HG03432 (cell line): ENCODE data around the gene AKAP6.
"Not testable (repeated sequence)": the region's sequence is repeated elsewhere in the genome, so short reads cannot be mapped to it uniquely, and the experiment has no call there.

Source experiments
- ATAC-seq: cut with Tn5 transposase; IDR thresholded peaks from one replicate; pipeline ENCODE4 v1.9.1; 2021; ENCODE audit warnings: mild to moderate bottlenecking, moderate library complexity; ENCODE audit not compliant: unreplicated experiment

The AKAP6 gene

GRCh38 chr14:32436993-32437392, 107.9 kb downstream of the AKAP6 start:
- ATAC-seq = no peak

GRCh38 chr14:32438517-32438916, 109.4 kb downstream of the AKAP6 start:
- no peak for ATAC-seq

GRCh38 chr14:32443890-32444661, 115.0 kb downstream of the AKAP6 start:
- no peak for ATAC-seq

DNA sequence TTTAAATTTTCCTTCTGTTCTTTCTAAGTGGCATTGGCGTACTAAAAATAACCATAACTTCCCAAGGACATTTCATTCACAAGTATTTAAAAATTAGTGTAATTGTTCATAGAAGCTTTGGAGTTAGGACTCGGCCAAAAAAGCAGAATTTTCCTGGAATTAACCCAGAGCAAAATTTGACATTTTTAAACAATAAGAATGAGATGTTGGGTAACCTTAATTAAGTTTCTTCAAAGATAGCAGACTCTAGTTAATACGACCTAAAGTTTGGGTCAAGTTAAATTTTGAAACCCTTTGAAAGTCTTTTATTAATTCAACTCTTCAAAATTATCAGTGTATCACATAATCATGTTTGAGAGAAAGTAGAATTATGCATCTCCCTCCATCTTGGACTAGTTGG, 118.3 kb downstream of the AKAP6 start:
- no peak for ATAC-seq

DNA sequence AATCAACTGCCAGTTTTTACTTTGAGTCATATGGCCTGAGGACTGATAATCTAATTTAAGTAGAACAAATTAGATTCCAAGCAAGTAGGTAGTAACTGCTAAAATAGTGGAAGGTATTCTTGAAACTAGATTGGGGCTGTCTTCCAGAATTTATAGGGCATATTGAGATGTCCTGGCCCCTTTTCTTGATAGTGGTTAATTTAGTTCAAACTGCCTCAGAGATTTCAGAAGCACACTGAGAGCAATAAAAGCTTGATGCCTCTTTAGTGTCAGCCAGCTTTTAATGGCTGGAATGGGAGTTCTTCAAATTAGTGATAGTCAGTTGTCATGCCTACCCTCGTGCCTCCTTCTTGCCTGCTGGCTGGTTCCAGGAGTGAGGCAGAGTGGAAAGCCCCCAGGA, 120.5 kb downstream of the AKAP6 start:
- no peak for ATAC-seq

GRCh38 chr14:32450919-32451675, 122.0 kb downstream of the AKAP6 start:
- ATAC-seq = no peak

- no peak for ATAC-seq
These were observed 125.0 kb downstream of the AKAP6 start for GRCh38 chr14:32453857-32454810.

DNA sequence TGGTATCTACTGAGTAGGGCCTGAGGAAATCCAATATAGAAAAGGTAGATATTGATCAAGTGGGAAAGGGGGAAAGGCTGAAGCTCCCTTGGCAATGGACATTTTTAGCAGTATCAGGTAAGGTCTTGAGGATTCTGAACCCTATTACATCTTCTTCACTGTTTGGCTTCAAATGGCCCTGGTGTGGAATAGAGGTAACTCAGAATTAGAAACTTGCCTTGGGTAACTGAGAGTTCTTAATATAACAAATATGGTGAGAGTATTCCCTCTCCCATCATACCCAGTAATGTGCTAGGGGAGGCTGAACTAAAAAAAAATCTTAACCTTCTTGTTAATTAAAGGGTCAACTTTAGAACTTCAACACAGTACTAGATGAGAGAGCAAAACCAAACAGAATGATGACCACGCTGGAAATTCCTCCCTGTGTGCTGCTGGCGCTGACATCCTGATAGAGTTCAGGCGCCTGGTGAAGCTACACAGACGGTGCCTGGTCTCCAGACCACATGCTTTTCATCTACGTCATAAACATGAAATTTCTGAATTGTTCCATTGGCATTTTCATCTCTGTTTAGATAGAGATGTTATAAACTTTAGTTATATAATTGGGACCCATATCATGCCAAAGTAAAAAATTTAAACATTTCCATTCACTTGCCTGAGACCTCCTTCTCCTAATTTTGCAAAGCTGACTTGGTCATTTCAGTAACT, 128.3 kb downstream of the AKAP6 start:
- ATAC-seq = no peak

GRCh38 chr14:32458720-32459119, 129.6 kb downstream of the AKAP6 start:
- no peak for ATAC-seq

DNA sequence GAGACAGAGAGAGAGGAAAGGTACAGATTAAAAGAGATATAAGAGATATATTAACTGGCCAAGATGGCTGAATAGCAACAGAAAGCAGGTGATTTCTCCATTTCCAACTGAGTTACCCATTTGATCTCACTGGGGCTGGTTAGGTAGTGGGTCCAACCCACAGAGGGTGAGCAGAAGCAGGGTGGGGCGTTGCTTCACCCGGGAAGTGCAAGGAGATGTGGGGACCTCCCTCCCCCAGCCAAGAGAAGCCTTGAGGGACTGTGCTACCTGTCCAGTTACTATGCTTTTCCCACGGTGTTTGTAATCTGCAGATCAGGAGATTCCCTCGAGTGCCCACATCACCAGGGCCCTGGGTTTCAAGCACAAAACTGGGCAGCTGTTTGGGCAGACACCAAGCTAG, 131.2 kb downstream of the AKAP6 start:
- ATAC-seq = no peak

DNA sequence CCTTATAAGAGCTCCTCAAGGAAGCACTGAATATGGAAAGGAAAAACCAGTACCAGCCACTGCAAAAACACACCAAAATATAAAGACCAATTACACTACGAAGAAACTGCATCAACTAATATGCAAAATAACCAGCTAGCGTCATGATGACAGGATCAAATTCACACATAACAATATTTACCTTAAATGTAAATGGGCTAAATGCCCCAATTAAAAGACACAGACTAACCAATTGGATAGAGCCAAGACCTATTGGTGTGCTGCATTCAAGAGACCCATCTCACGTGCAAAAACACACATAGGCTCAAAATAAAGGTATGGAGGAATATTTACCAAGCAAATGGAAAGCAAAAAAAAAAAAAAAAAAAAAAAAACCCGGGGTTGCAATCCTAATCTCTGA, 133.5 kb downstream of the AKAP6 start:
- ATAC-seq = not testable (repeated sequence)

- no peak for ATAC-seq
These were observed 139.9 kb downstream of the AKAP6 start for GRCh38 chr14:32468955-32469354.

- no peak for ATAC-seq
These were observed 140.5 kb downstream of the AKAP6 start for GRCh38 chr14:32469388-32470160.

GRCh38 chr14:32470161-32470715, 141.1 kb downstream of the AKAP6 start:
- no peak for ATAC-seq

GRCh38 chr14:32471181-32471580, 142.1 kb downstream of the AKAP6 start:
- ATAC-seq = no peak

DNA sequence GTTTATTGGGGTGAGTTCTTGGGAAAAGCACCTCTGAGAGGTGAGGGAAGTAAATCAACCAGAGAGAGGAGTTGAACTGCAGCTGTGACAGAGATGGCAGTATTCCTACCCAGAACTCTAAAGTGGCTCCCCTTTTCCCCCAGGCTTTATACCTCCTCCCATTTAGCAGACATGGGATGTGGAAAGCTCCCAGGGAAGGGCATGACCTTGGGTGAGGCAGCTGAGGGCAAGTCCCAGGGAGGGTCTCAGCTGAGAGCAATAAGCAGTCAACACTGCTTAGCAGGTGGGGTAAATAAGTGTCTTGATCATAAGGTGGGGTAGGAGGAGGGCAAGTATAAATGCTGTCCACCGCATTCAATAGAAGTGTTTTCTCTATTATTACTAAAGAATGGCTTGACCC, 143.0 kb downstream of the AKAP6 start:
- no peak for ATAC-seq

DNA sequence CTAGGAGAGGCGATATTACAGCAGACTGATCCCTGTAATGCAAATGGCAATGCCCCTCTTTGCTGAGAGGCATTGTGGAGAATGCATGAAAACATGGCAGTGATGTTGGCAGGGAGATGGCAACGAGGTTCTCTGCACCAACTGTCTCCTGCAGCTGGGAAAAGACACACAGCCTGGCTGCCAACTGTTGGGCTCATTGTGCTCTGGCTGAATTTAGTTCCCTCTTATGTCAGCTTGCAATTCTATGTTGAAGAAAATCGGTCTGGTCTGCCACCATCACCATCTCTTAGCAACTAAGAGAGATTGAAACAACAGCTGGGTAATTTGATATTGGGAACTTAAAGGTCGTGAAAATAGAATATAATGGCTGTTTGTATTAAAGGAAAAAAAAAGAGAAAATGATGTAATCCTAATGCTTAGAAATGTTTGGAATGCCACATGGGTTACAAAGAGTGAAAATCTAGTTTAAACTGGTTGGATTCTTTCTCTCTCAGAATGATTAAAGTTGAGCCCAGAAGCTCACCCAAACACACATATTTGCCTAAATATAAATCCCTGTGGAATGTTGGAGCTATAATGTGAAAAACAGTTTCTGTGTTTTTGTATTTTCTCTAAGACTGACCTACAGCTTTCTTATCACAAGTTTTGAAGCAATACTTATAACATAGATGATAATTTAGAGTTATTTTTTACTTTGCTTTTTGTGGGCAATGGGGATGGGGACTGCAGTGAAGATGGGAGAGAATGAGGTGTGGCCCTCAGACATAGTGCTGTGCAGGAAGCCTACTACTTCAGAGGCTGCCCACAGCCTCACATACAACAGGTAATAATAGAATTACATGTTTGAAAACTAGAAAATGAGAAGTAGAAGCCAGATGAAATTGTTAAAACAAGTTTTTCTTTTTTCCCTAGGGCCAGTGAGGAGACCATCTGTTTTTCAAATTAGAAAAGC, 143.7 kb downstream of the AKAP6 start:
- ATAC-seq = no peak

- no peak for ATAC-seq
These were observed 144.4 kb downstream of the AKAP6 start for GRCh38 chr14:32473464-32473855.
